ENCODE results near the gene ANTKMT. TPM values are rescaled to one million over a fixed set of nuclear protein-coding genes. Genes with fewer than 3 reads are reported as not detected.

The ANTKMT gene
- total RNA-seq, 2 donors from 2014 or later = 36.9 to 40.6 TPM

DNA sequence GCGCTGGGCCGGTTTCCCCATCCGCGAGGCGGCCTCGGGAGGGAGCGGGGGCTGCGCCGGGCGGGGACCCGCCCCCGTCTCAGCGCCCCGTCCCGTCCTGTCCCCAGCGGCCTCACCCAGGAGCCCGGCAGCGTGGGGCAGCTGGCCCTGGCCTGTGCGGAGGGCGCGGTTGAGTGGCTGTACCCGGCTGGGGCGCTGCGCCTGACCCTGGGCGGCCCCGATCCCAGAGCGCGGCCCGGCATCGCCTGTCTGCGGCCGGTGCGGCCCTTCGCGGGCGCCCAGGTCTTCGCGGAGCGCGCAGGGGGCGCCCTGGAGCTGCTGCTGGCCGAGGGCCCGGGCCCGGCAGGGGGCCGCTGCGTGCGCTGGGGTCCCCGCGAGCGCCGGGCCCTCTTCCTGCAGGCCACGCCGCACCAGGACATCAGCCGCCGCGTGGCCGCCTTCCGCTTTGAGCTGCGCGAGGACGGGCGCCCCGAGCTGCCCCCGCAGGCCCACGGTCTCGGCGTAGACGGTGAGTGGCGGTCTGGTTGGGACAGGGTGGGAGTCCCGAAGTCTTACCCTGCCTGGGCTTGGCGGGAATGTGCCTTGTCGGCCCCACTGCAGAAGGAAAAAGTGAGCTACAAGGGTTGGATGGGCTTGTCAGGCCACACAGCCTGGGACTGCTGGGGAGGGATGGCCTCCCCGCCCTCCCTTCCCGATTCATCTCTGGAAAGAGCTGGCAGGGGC is 5.3 kb upstream of the ANTKMT start:
- no peaks in the 10 kb centered on the region for H3K9me3 Mint-ChIP-seq
- Histone ChIP-seq H3K27me3 (ENCODE audit: control insufficient read depth, insufficient read depth, low read length, poor library complexity, severe bottlenecking) (peaks cover 34% of the 10 kb centered on the region), H3K27ac (ENCODE audit: low read depth, low read length) (peak overlapping the region; percentile 68), H3K9ac (ENCODE audit: extremely low read depth, low read length, poor library complexity, severe bottlenecking) (no peak overlapping the region), H3K9me3 (ENCODE audit: control insufficient read depth, low read length) (no peaks in the 10 kb centered on the region), H3K4me1 (ENCODE audit: control insufficient read depth, insufficient read depth, low read length) (peaks cover 8% of the 10 kb centered on the region), H3K36me3 (ENCODE audit: control insufficient read depth, insufficient read depth, low read length) (no peaks in the 10 kb centered on the region), H3K4me3 (ENCODE audit: low read length) (peak overlapping the region; percentile 60)
- no peak overlapping the region for H3K27ac Mint-ChIP-seq
- peaks cover 9% of the 10 kb centered on the region for H3K4me1 Mint-ChIP-seq
- H3K36me3 Mint-ChIP-seq (ENCODE audit: low read depth) = no peaks in the 10 kb centered on the region
- peak overlapping the region; percentile 49 for H3K4me3 Mint-ChIP-seq
- H3K27me3 Mint-ChIP-seq (ENCODE audit: insufficient read depth) = peaks cover 30% of the 10 kb centered on the region
- WGBS, 2 experiments (ENCODE audit: insufficient coverage in 1 of 2, insufficient read length in 1 of 2) = 5 to 8% methylated on average over 11 to 74 of the region's 74 CpGs
- TF ChIP-seq, protein P1, sequence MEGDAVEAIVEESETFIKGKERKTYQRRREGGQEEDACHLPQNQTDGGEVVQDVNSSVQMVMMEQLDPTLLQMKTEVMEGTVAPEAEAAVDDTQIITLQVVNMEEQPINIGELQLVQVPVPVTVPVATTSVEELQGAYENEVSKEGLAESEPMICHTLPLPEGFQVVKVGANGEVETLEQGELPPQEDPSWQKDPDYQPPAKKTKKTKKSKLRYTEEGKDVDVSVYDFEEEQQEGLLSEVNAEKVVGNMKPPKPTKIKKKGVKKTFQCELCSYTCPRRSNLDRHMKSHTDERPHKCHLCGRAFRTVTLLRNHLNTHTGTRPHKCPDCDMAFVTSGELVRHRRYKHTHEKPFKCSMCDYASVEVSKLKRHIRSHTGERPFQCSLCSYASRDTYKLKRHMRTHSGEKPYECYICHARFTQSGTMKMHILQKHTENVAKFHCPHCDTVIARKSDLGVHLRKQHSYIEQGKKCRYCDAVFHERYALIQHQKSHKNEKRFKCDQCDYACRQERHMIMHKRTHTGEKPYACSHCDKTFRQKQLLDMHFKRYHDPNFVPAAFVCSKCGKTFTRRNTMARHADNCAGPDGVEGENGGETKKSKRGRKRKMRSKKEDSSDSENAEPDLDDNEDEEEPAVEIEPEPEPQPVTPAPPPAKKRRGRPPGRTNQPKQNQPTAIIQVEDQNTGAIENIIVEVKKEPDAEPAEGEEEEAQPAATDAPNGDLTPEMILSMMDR (conservative IDR thresholded peaks at IDR 0.05) = peak; percentile 53
- peak; percentile 79 for DNase-seq

DNA sequence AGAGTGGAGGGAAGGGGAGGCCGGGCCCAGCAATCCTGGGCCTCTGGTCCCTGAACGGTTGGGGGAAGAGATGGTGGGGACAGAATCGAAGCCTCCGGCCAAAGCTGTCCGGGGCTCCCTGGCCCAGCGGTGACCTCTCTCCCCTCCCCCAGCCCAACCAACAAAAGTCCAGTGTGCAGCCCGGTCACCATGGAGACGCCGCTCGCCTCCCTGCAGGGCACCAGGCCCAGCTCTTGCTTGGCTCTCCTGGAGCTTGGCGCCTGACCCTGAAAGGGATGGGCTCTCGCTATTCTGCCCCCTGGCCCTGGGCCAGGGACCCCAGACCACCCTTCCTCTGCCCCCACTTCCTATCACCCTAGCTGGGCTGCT is 4.8 kb upstream of the ANTKMT start:
- H3K27ac Mint-ChIP-seq = no peak overlapping the region
- Histone ChIP-seq H3K9me3 (ENCODE audit: control insufficient read depth, low read length) (no peaks in the 10 kb centered on the region), H3K27ac (ENCODE audit: low read depth, low read length) (peak overlapping the region; percentile 68), H3K36me3 (ENCODE audit: control insufficient read depth, insufficient read depth, low read length) (no peaks in the 10 kb centered on the region), H3K27me3 (ENCODE audit: control insufficient read depth, insufficient read depth, low read length, poor library complexity, severe bottlenecking) (peaks cover 28% of the 10 kb centered on the region), H3K4me3 (ENCODE audit: low read length) (peak overlapping the region; percentile 40), H3K9ac (ENCODE audit: extremely low read depth, low read length, poor library complexity, severe bottlenecking) (no peak overlapping the region), H3K4me1 (ENCODE audit: control insufficient read depth, insufficient read depth, low read length) (peaks cover 8% of the 10 kb centered on the region)
- H3K27me3 Mint-ChIP-seq (ENCODE audit: insufficient read depth) = peaks cover 29% of the 10 kb centered on the region
- peak overlapping the region; percentile 49 for H3K4me3 Mint-ChIP-seq
- H3K36me3 Mint-ChIP-seq (ENCODE audit: low read depth) = no peaks in the 10 kb centered on the region
- H3K4me1 Mint-ChIP-seq = peaks cover 9% of the 10 kb centered on the region
- no peaks in the 10 kb centered on the region for H3K9me3 Mint-ChIP-seq
- TF ChIP-seq, protein P1 (conservative IDR thresholded peaks at IDR 0.05) = no peak
- 6 to 33% methylated on average over 2 to 12 of the region's 12 CpGs for WGBS, 2 experiments (ENCODE audit: insufficient coverage in 1 of 2, insufficient read length in 1 of 2)
- DNase-seq = peak; percentile 63

DNA sequence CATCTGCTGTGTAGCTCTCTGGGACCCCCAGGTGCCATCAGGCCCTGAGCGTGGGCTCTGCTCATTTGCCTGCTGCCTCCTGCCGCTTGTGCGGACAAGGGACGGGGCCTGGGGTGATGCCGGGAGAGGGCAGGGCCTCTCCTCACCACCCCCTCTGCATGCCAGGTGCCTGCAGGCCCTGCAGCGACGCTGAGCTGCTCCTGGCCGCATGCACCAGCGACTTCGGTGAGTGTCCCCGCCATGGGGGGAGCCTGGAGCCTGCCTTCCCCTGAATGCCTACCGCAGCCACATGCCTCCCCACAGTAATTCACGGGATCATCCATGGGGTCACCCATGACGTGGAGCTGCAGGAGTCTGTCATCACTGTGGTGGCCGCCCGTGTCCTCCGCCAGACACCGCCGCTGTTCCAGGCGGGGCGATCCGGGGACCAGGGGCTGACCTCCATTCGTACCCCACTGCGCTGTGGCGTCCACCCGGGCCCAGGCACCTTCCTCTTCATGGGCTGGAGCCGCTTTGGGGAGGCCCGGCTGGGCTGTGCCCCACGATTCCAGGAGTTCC is 4.1 kb upstream of the ANTKMT start:
- TF ChIP-seq, protein P1 (conservative IDR thresholded peaks at IDR 0.05) = no peak
- Histone ChIP-seq H3K27ac (ENCODE audit: low read depth, low read length) (no peak overlapping the region), H3K4me3 (ENCODE audit: low read length) (no peak overlapping the region), H3K9me3 (ENCODE audit: control insufficient read depth, low read length) (no peaks in the 10 kb centered on the region), H3K4me1 (ENCODE audit: control insufficient read depth, insufficient read depth, low read length) (peaks cover 8% of the 10 kb centered on the region), H3K9ac (ENCODE audit: extremely low read depth, low read length, poor library complexity, severe bottlenecking) (no peak overlapping the region), H3K27me3 (ENCODE audit: control insufficient read depth, insufficient read depth, low read length, poor library complexity, severe bottlenecking) (peaks cover 24% of the 10 kb centered on the region), H3K36me3 (ENCODE audit: control insufficient read depth, insufficient read depth, low read length) (no peaks in the 10 kb centered on the region)
- Mint-ChIP-seq H3K9me3 (no peaks in the 10 kb centered on the region), H3K4me3 (no peak overlapping the region), H3K4me1 (peaks cover 9% of the 10 kb centered on the region), H3K27ac (no peak overlapping the region), H3K27me3 (ENCODE audit: insufficient read depth) (peaks cover 23% of the 10 kb centered on the region), H3K36me3 (ENCODE audit: low read depth) (no peaks in the 10 kb centered on the region)
- 84 to 90% methylated on average over 23 to 29 of the region's 29 CpGs for WGBS, 2 experiments (ENCODE audit: insufficient coverage in 1 of 2, insufficient read length in 1 of 2)
- no peak for DNase-seq
